H1 (cell line): ENCODE measurements around the gene SH3PXD2B. TPM values are rescaled to one million over a fixed set of nuclear protein-coding genes. Genes with fewer than 3 reads are reported as not detected.

Experiments
- CTCF ChIA-PET: fragments of 300-600 bp; sonication (Branson Sonifier 250); formaldehyde crosslinking; loops from one replicate; lab custom pipeline; 2021; ENCODE audit not compliant: partially characterized antibody; lab: Charles Lee
- POLR2A ChIA-PET: fragments of 300-600 bp; sonication (Branson Sonifier 250); formaldehyde crosslinking; loops from one replicate; lab custom pipeline; 2021; ENCODE audit warnings: inconsistent platforms; ENCODE audit not compliant: partially characterized antibody; lab: Charles Lee
- DNase-seq, 2 experiments: peaks; one replicate each; pipeline versions ENCODE4 v3.0.0 to v3.0.0-alpha.2; 2010 to 2022; ENCODE audit warnings: low spot score in 2 of 2, low read depth in 1 of 2, mixed read lengths in 1 of 2
- FAIRE-seq: peaks from 2 replicates; lab custom pipeline; 2011; peaks lifted over from hg19 to GRCh38; lab: Jason Lieb, UNC
- H2AFZ ChIP-seq: 2 replicates; pipeline ENCODE4 v1.8.1; 2012; ENCODE audit warnings: low read length, inconsistent platforms
- H2AK5ac ChIP-seq: 2 replicates; pipeline ENCODE4 v1.6.1; 2013; ENCODE audit warnings: low read depth, low read length
- H2BK120ac ChIP-seq: replicated peaks from 2 replicates; pipeline ENCODE3; 2013; ENCODE audit warnings: low read depth, low read length, inconsistent platforms
- H2BK12ac ChIP-seq: 2 replicates; pipeline ENCODE4 v1.6.1; 2013; ENCODE audit warnings: low read depth, low read length
- H2BK15ac ChIP-seq: 2 replicates; pipeline ENCODE4 v1.6.1; 2013; ENCODE audit warnings: low read length
- H2BK20ac ChIP-seq: 2 replicates; pipeline ENCODE4 v1.6.1; 2013; ENCODE audit warnings: low read length
- H2BK5ac ChIP-seq: 2 replicates; pipeline ENCODE4 v1.6.1; 2013; ENCODE audit warnings: low read depth, low read length
- H3K14ac ChIP-seq: 2 replicates; pipeline ENCODE4 v1.6.1; 2013; ENCODE audit warnings: inconsistent platforms; ENCODE audit not compliant: insufficient read length
- H3K18ac ChIP-seq: 2 replicates; pipeline ENCODE4 v1.6.1; 2013; ENCODE audit warnings: low read length; ENCODE audit errors: extremely low read depth
- H3K23ac ChIP-seq: 2 replicates; pipeline ENCODE4 v1.6.1; 2013; ENCODE audit warnings: inconsistent platforms; ENCODE audit not compliant: insufficient read length
- H3K23me2 ChIP-seq: 2 replicates; pipeline ENCODE4 v1.6.1; 2013; ENCODE audit warnings: low read depth, low read length
- H3K27ac ChIP-seq: 2 replicates; pipeline ENCODE4 v1.6.1; 2011; ENCODE audit warnings: low read depth, low read length, inconsistent platforms
- H3K27me3 ChIP-seq, 4 experiments: replicated peaks in 1 of 4; 1 replicate in 1 of 4; 2 replicates in 3 of 4; pipeline versions ENCODE4 v1.6.1 to v1.8.1; 2011 to 2013; ENCODE audit warnings: low read length in 3 of 4, mild to moderate bottlenecking in 3 of 4, inconsistent platforms in 2 of 4, mixed read lengths in 2 of 4, moderate library complexity in 1 of 4; ENCODE audit not compliant: control insufficient read depth in 3 of 4, insufficient read depth in 3 of 4; ENCODE audit errors: extremely low read depth in 1 of 4
- H3K36me3 ChIP-seq, 4 experiments: 2 replicates each; pipeline versions ENCODE4 v1.6.1 to v1.8.1; 2011 to 2013; ENCODE audit warnings: mild to moderate bottlenecking in 4 of 4, low read length in 3 of 4, moderate library complexity in 2 of 4, control low read depth in 1 of 4, inconsistent platforms in 1 of 4; ENCODE audit not compliant: insufficient read depth in 4 of 4, control insufficient read depth in 2 of 4
- H3K4ac ChIP-seq: replicated peaks from 2 replicates; pipeline ENCODE3; 2013; ENCODE audit warnings: low read length, low read depth, mixed read lengths, inconsistent platforms; ENCODE audit not compliant: insufficient read length
- H3K4me1 ChIP-seq, 4 experiments: replicated peaks in 1 of 4; 1 replicate in 1 of 4; 2 replicates in 3 of 4; pipeline versions ENCODE4 v1.6.1 to v1.8.1; 2011 to 2013; ENCODE audit warnings: low read length in 3 of 4, inconsistent platforms in 2 of 4, mixed read lengths in 1 of 4; ENCODE audit not compliant: insufficient read depth in 4 of 4, control insufficient read depth in 3 of 4
- H3K4me2 ChIP-seq, 2 experiments: 2 replicates each; pipeline versions ENCODE4 v1.6.1 to v1.8.1; 2011 to 2013; ENCODE audit warnings: low read depth in 2 of 2, low read length in 2 of 2, control low read depth in 1 of 2, inconsistent platforms in 1 of 2, mild to moderate bottlenecking in 1 of 2; ENCODE audit not compliant: insufficient read depth in 1 of 2
- H3K4me3 ChIP-seq, 4 experiments: fragments of 200-600, 300-600 bp in 1 of 4; sonication (generic), shearing (Covaris generic), sonication (Bioruptor Twin) in 1 of 4; 2 replicates each; pipeline versions ENCODE4 v1.5.1 to v1.8.1; 2011 to 2016; ENCODE audit warnings: low read length in 4 of 4, low read depth in 3 of 4, control low read depth in 2 of 4, inconsistent platforms in 2 of 4, mild to moderate bottlenecking in 2 of 4, mixed read lengths in 1 of 4, moderate library complexity in 1 of 4; ENCODE audit not compliant: insufficient read depth in 2 of 4; ENCODE audit errors: extremely low read depth in 1 of 4
- H3K56ac ChIP-seq: replicated peaks from 2 replicates; pipeline ENCODE3; 2013; ENCODE audit warnings: low read depth, mild to moderate bottlenecking, mixed read lengths, low read length, inconsistent platforms; ENCODE audit not compliant: insufficient read length
- H3K79me1 ChIP-seq: 2 replicates; pipeline ENCODE4 v1.6.1; 2013; ENCODE audit warnings: low read depth, low read length, control low read depth
- H3K79me2 ChIP-seq, 2 experiments: 2 replicates each; pipeline versions ENCODE4 v1.6.1 to v1.8.1; 2012 to 2013; ENCODE audit warnings: low read length in 2 of 2, mild to moderate bottlenecking in 2 of 2, inconsistent platforms in 1 of 2; ENCODE audit not compliant: insufficient read depth in 2 of 2, control insufficient read depth in 1 of 2
- H3K9ac ChIP-seq, 4 experiments: replicated peaks in 1 of 4; 1 replicate in 1 of 4; 2 replicates in 3 of 4; pipeline versions ENCODE4 v1.6.1 to v1.8.1; 2011 to 2013; ENCODE audit warnings: low read depth in 3 of 4, low read length in 3 of 4, control low read depth in 2 of 4, mild to moderate bottlenecking in 2 of 4, moderate library complexity in 2 of 4, inconsistent platforms in 1 of 4; ENCODE audit errors: extremely low read depth in 1 of 4
- H3K9me3 ChIP-seq, 2 experiments: 2 replicates each; pipeline versions ENCODE4 v1.6.1 to v1.8.1; 2012 to 2013; ENCODE audit warnings: mild to moderate bottlenecking in 2 of 2, moderate library complexity in 2 of 2, control low read depth in 1 of 2, inconsistent platforms in 1 of 2, low read depth in 1 of 2, low read length in 1 of 2, mixed read lengths in 1 of 2; ENCODE audit not compliant: insufficient read depth in 2 of 2
- H4K20me1 ChIP-seq, 2 experiments: replicated peaks in 1 of 2; 2 replicates each; pipeline versions ENCODE3 to v1.8.1; 2011 to 2013; ENCODE audit warnings: inconsistent platforms in 2 of 2, low read length in 2 of 2, mild to moderate bottlenecking in 1 of 2; ENCODE audit not compliant: insufficient read depth in 2 of 2, control insufficient read depth in 1 of 2
- H4K5ac ChIP-seq: 2 replicates; pipeline ENCODE4 v1.6.1; 2013; ENCODE audit warnings: low read length, low read depth, mixed read lengths, inconsistent platforms; ENCODE audit not compliant: insufficient read length
- H4K8ac ChIP-seq: 2 replicates; pipeline ENCODE4 v1.8.0; 2013; ENCODE audit warnings: mild to moderate bottlenecking, moderate library complexity, low read length, inconsistent platforms; ENCODE audit not compliant: insufficient read depth; ENCODE audit errors: extremely low read depth
- H4K91ac ChIP-seq: replicated peaks from 2 replicates; pipeline ENCODE3; 2013; ENCODE audit warnings: low read length, mixed read lengths, inconsistent platforms; ENCODE audit not compliant: insufficient read length
- BACH1 ChIP-seq: IDR thresholded peaks from 2 replicates; pipeline ENCODE4 v1.6.1; 2012; ENCODE audit warnings: low read length, improper control_type of control experiment
- BCL11A ChIP-seq, 2 experiments: IDR thresholded peaks; one replicate each; pipeline ENCODE4 v1.6.1; 2011; ENCODE audit warnings: low read depth in 2 of 2, low read length in 2 of 2, mild to moderate bottlenecking in 2 of 2
- GTF2F1 ChIP-seq: IDR thresholded peaks from 2 replicates; pipeline ENCODE4 v1.6.1; 2012; ENCODE audit warnings: low read depth, low read length, improper control_type of control experiment, borderline replicate concordance
- KDM1A ChIP-seq: fragments of 200-600, 300-600 bp; sonication (generic); IDR thresholded peaks from 2 replicates; pipeline ENCODE4 v1.7.1; 2016; ENCODE audit warnings: mild to moderate bottlenecking, low read length, borderline replicate concordance
- NANOG ChIP-seq: IDR thresholded peaks from 2 replicates; pipeline ENCODE4 v1.6.1; 2011; ENCODE audit warnings: low read length, low read depth, mild to moderate bottlenecking, inconsistent platforms; ENCODE audit not compliant: insufficient read depth, poor library complexity, severe bottlenecking
- POLR2AphosphoS5 ChIP-seq: IDR thresholded peaks from 2 replicates; pipeline ENCODE4 v1.6.1; 2011; ENCODE audit warnings: low read depth, low read length
- SAP30 ChIP-seq: fragments of 300-600 bp; sonication (generic); IDR thresholded peaks from 2 replicates; pipeline ENCODE4 v1.7.1; 2012; ENCODE audit warnings: low read length, moderate library complexity, mild to moderate bottlenecking, inconsistent platforms; ENCODE audit not compliant: insufficient read depth, insufficient replicate concordance
- SP2 ChIP-seq: IDR thresholded peaks from 2 replicates; pipeline ENCODE4 v1.6.1; 2012; ENCODE audit warnings: mild to moderate bottlenecking, low read length, inconsistent platforms
- YY1 ChIP-seq: IDR thresholded peaks from 2 replicates; pipeline ENCODE4 v1.6.1; 2011; ENCODE audit warnings: low read depth, mild to moderate bottlenecking, low read length
- WGBS, 2 experiments: shearing (Covaris generic) in 1 of 2; methylation state at CpG; one replicate each; pipeline versions ENCODE4 v1.1.6 to v1.1.7; 2013 to 2015; ENCODE audit warnings: low lambda C conversion rate in 2 of 2, mixed read lengths in 2 of 2, inconsistent platforms in 1 of 2, low coverage in 1 of 2, missing lambda C conversion rate in 1 of 2; ENCODE audit not compliant: insufficient replicate concordance in 2 of 2, insufficient coverage in 1 of 2, insufficient read length in 1 of 2; ENCODE audit errors: extremely low coverage in 1 of 2, missing lambda C conversion rate in 1 of 2; 5-methylcytosine and 5-hydroxymethylcytosine counted together
- polyA plus RNA-seq, 7 experiments: library from polyadenylated mRNA; depleted of rRNA in 3 of 7; stranded (reverse) in 5 of 7; unstranded in 2 of 7; fragments of >200 nt in 5 of 7; fragments of 200-250 nt in 2 of 7; gene quantifications; 1 replicate in 5 of 7; 2 replicates in 1 of 7; 4 replicates in 1 of 7; pipeline versions ENCODE4 v1.2.1 to v1.2.3, GENCODE V29; 2011 to 2013; ENCODE audit warnings: missing spikeins in 2 of 7, mixed read lengths in 2 of 7
- total RNA-seq: library from RNA; stranded (reverse); fragmentation: NEBNext Ultra II Directional; extraction: Animal tissue kit (Norgen Biotek cat#: 25700); gene quantifications from 2 replicates; pipeline ENCODE4 v1.2.1, GENCODE V29; 2021
- TF ChIP-seq, protein P1 (sequence below): IDR thresholded peaks from 2 replicates; pipeline ENCODE4 v1.6.1; 2012; ENCODE audit warnings: low read length, inconsistent platforms

The SH3PXD2B gene
- total and polyA plus RNA-seq, 2 of the 8 experiments (the other 6 are each of a cell fraction or from before 2014, with no cell fraction given): 32.9 to 72.9 TPM

DNA sequence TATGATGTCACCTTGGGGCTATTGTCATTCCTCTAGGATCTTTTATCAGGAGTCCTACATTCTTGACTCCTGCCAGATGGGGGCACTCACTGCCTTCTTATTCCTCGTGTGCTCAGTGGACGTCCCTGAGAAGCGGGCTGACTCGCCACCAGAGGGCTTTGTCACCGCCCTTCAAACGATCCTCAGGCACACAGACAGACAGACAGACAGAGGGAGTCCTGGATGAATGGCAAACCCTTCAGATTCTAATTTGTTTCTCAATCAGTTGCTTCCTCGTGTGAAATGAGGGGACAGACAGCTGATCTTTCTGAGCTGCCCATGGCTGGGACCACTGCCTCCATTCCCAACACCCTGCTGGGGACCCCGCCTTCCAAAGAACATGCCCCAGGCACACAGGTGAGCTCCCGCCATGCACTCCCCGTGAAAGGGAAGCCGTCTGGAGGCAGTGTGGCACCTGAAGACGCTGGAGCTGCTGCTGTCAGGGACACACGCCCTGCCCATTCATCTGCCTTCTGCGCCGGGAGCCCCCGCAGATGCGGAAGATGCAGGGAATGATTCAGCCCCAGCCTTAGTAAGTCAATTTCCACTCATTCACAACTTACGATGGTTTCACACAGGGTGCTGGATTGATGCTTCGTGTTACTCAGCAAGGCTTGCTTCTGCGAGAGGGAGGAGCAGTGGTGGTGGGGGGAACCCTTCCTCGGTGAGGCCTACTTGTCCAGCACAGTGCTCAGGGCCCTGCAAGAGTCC, 24.9 kb upstream of the SH3PXD2B start:
- peak; percentile 99 for FAIRE-seq
- Histone ChIP-seq H3K14ac (no peak overlapping the region), H3K27ac (no peak overlapping the region), H3K4me1 (peaks cover 0 to 4% (median 2%) of the 10 kb centered on the region in 4 experiments; a peak in 2 of 7 replicates), H3K79me1 (no peaks in the 10 kb centered on the region), H3K56ac (no peak overlapping the region), H2BK5ac (no peak overlapping the region; the same call in 1 of the 2 replicates), H3K23ac (no peak overlapping the region), H2BK20ac (no peak overlapping the region), H3K9ac (no peak overlapping the region; a peak in 1 of 7 replicates), H3K4me2 (peak overlapping the region in 1 of 2 experiments; percentile 22; a peak in 2 of 4 replicates), H2BK12ac (no peak overlapping the region; the same call in 1 of the 2 replicates), H3K23me2 (no peaks in the 10 kb centered on the region), H4K91ac (no peak overlapping the region), H3K9me3 (no peaks in the 10 kb centered on the region), H3K4me3 (no peak overlapping the region), H4K20me1 (no peaks in the 10 kb centered on the region), H3K18ac (peak overlapping the region; percentile 29; the same call in 1 of the 2 replicates), H2BK15ac (peak overlapping the region; percentile 34; the same call in 1 of the 2 replicates), H4K5ac (no peak overlapping the region), H3K27me3 (peaks cover 0 to 2% (median 0%) of the 10 kb centered on the region in 4 experiments; a peak in 1 of 7 replicates), H3K36me3 (no peaks in the 10 kb centered on the region), H2BK120ac (no peak overlapping the region), H3K79me2 (no peaks in the 10 kb centered on the region), H2AK5ac (no peak overlapping the region), H3K4ac (no peak overlapping the region), H2AFZ (peak overlapping the region; percentile 84), H4K8ac (no peak overlapping the region)
- peak; percentile 75 to 78 for DNase-seq
- WGBS, 2 experiments: 36% methylated on average over 21 of the region's 21 CpGs; no CpG with 5 or more reads in 1 of the 2 experiments
- ChIA-PET POLR2A (interaction anchor here (1.5 kb wide), 1 partner anchor 14 kb away, joined by 3 read pairs; no protein-coding TSS in a partner anchor), CTCF (interaction anchor here (0.6 to 8.6 kb wide), 51 partner anchors 10 to 459 kb away, joined by 3 to 170 read pairs (median 4); no protein-coding TSS in a partner anchor)
- TF ChIP-seq, protein P1, sequence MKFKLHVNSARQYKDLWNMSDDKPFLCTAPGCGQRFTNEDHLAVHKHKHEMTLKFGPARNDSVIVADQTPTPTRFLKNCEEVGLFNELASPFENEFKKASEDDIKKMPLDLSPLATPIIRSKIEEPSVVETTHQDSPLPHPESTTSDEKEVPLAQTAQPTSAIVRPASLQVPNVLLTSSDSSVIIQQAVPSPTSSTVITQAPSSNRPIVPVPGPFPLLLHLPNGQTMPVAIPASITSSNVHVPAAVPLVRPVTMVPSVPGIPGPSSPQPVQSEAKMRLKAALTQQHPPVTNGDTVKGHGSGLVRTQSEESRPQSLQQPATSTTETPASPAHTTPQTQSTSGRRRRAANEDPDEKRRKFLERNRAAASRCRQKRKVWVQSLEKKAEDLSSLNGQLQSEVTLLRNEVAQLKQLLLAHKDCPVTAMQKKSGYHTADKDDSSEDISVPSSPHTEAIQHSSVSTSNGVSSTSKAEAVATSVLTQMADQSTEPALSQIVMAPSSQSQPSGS: peak; percentile 95
- TF ChIP-seq SP2 (no peak), GTF2F1 (no peak), BACH1 (peak; percentile 44; the same call in 1 of the 2 replicates), YY1 (peak; percentile 63; the same call in 1 of the 2 replicates), KDM1A (peak; percentile 89; the same call in 1 of the 2 replicates), SAP30 (no peak), BCL11A (IDR thresholded peaks at IDR 0.05; ENCODE audit: low read depth in 2 of 2, low read length in 2 of 2) (no peak), POLR2AphosphoS5 (no peak), NANOG (no peak)
